Fibroblast of pulmonary artery (primary cell): Measurements from ENCODE around the gene DLG1.
"Not testable (repeated sequence)": the region's sequence is repeated elsewhere in the genome, so short reads cannot be mapped to it uniquely, and the experiment has no call there.

Experiments used
- DNase-seq: peaks from one replicate; pipeline ENCODE4 v3.0.0-alpha.2; 2010; ENCODE audit warnings: low read depth
- H3K4me3 ChIP-seq: replicated peaks from 2 replicates; pipeline ENCODE4 v1.5.1; 2011; ENCODE audit warnings: low read depth, mild to moderate bottlenecking, control low read depth, low read length, moderate library complexity
- CTCF ChIP-seq: IDR thresholded peaks from 2 replicates; pipeline ENCODE4 v1.5.1; 2011; ENCODE audit warnings: mild to moderate bottlenecking, control low read depth, low read length, inconsistent platforms; ENCODE audit errors: missing control alignments

DLG1 gene

GRCh38 chr3:197050511-197050910 is 247.9 kb downstream of the DLG1 start:
- no peak for TF ChIP-seq CTCF
- no peak overlapping the region for H3K4me3 ChIP-seq
- DNase-seq: no peak

DNA sequence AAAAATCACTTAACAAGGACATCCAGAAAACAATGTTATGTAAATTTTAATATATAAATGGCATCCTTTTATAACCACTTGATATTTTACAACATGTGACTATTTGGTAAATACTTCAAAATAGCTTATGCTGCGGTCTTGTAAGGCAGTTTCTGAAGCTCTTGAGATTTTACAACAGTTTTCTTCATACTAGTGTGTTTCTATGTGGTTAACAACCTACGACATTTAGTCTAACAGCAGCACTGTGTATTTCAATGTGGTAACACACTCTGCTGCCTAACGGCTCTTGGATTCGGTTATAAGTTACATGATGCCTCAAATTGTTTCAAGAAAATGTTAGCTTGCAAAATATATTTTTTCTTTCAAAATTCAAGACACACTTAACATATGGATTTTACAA is 255.9 kb downstream of the DLG1 start:
- no peak for DNase-seq
- TF ChIP-seq CTCF: no peak
- no peak overlapping the region for H3K4me3 ChIP-seq

DNA sequence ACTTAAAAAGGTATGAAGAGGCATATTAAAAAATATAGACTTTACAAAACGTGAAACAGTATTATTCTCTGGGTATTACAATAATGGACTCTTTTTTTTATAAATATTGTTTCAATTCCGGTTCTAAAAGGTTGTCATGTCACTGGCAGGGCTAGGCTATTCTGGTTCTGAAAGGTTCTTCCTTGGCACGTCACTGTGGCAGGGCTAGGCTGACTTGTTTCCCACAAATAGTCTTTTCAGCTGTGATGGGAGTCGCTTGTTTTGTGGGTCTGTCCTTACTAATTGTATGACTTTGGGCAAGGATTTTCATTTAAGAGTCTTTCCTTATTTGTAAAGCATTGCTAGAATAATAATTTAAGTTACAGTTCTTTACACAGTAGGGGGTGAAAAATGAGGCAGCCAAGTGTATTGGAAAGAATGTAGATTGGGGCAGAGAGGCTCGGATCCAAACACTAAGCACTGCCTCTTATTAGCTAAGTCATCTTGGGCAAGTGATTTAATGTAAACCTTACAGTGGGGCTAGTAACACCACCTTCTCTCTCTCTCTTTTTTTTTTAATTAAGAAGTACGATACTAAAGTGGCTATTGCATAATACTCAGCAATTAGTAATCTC is 256.4 kb downstream of the DLG1 start:
- H3K4me3 ChIP-seq: no peak overlapping the region
- no peak for DNase-seq
- TF ChIP-seq CTCF: no peak

GRCh38 chr3:197040658-197041057 is 257.8 kb downstream of the DLG1 start:
- no peak overlapping the region for H3K4me3 ChIP-seq
- no peak for TF ChIP-seq CTCF
- no peak for DNase-seq

DNA sequence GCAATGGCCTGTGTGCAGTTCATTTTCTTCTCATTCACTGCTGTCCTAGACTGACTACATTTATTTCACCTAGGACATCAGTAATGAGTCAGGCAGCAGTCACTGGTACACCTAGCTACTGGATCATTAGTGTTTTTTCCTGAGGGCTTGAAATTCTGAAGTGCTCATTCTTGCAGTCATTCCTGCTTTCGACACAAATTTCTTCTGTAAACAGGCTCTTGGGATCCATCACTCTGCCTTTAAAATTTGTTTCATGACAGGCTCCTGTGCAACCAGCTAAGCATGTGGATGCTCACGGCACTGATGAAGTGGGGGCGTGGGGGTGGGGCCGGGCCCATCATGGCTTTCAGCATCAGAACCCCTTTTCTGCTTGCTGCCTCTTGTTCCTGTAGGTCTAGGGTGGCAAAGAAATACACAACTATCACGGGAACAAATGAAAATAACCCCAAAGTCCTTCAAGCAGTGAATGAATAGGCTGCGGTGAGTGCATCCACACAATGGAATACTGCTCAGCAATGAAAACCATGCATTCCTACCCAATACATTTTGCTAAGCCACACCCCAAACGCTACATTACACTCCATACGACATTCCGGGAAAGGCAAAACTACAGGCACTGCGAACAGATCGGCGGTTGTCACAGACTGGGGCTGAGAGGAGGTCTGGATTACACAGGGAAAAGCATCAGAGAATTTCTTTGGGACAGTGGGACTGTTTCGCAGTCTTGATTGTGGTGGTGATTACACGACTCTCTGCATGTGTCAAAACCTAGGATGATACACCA is 259.5 kb downstream of the DLG1 start:
- TF ChIP-seq CTCF: no peak
- no peak overlapping the region for H3K4me3 ChIP-seq
- no peak for DNase-seq

DNA sequence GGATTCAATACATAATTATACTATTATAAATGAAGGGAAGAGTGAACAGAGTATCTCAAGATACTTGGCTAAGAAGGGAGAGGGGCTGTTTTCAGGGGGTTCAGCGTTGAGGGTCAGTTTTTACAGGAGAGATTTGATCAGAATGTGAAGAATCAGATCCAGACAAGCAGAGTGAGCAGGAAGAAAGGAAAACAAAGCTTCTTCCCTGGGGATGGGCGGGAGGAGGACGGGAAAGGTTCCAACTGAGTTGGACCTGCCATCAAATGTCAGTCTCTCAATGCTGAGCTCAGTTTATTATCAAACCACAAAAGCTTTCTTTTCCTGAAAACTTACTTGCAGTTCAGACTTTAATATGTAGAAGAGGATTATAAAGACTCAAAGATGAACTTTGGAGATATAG is 262.8 kb downstream of the DLG1 start:
- no peak overlapping the region for H3K4me3 ChIP-seq
- TF ChIP-seq CTCF: no peak

DNA sequence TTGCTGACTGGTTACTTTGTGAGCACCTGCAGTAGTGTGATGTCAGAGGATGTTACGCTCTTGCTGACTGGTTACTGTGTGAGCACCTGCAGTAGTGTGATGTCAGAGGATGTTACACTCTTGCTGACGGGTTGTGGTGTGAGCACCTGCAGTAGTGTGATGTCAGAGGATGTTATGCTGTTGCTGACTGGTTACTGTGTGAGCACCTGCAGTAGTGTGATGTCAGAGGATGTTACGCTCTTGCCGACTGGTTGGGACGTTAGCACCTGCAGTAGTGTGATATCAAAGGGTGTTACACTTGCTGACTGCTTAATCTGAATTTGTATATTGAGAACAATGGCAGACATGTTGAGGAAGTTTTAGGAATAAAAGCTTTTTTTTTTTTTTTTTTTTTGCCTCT is 263.6 kb downstream of the DLG1 start:
- H3K4me3 ChIP-seq, DNase-seq: not testable (repeated sequence)

More for the DNA sequence above, 262.8 kb downstream of the DLG1 start:
- no peak for DNase-seq

DNA sequence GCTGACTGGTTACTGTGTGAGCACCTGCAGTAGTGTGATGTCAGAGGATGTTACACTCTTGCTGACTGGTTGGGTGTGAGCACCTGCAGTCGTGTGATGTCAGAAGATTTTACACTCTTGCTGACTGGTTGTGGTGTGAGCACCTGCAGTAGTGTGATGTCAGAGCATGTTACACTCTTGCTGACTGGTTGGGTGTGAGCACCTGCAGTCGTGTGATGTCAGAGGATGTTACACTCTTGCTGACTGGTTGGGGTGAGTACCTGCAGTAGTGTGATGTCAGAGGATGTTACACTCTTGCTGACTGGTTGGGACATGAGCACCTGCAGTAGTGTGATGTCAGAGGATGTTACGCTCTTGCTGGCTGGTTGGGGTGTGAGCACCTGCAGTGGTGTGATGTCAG is 264.6 kb downstream of the DLG1 start:
- not testable (repeated sequence) for DNase-seq, H3K4me3 ChIP-seq
